Central memory CD8-positive, alpha-beta T cell (primary cell): ENCODE data around the gene TRIM40.

Experiments used
- ATAC-seq: fragments of 150-1000 bp; cut with Tn5 transposase; replicated peaks from 2 replicates; pipeline ENCODE4 v1.10.0; 2022; ENCODE audit warnings: mild to moderate bottlenecking, moderate FRiP score, moderate number of reproducible peaks; ENCODE audit not compliant: poor library complexity, severe bottlenecking; ENCODE audit errors: extremely low read depth
- DNase-seq, 2 donors: peaks; one replicate each; pipeline ENCODE4 v3.0.0; 2021; ENCODE audit warnings: low spot score in 2 of 2
- H3K27ac Mint-ChIP-seq: one replicate; pipeline ENCODE4 v1.8.0; 2022; ENCODE audit warnings: low read depth, mild to moderate bottlenecking, moderate library complexity, mixed read lengths
- H3K27me3 Mint-ChIP-seq: one replicate; pipeline ENCODE4 v1.8.0; 2022; ENCODE audit warnings: mixed read lengths
- H3K36me3 Mint-ChIP-seq: one replicate; pipeline ENCODE4 v1.8.0; 2022; ENCODE audit warnings: mild to moderate bottlenecking, moderate library complexity, mixed read lengths; ENCODE audit not compliant: insufficient read depth
- H3K4me1 Mint-ChIP-seq: one replicate; pipeline ENCODE4 v1.8.0; 2022; ENCODE audit warnings: mixed read lengths
- H3K4me3 Mint-ChIP-seq: one replicate; pipeline ENCODE4 v1.8.0; 2022; ENCODE audit warnings: mild to moderate bottlenecking, moderate library complexity, mixed read lengths
- H3K9me3 Mint-ChIP-seq: one replicate; pipeline ENCODE4 v1.8.0; 2022; ENCODE audit warnings: mixed read lengths

TRIM40 gene

GRCh38 chr6:30144811-30145210 lies 8.9 kb downstream of the TRIM40 start:
- Mint-ChIP-seq H3K36me3 (no peaks in the 10 kb centered on the region), H3K4me3 (no peak overlapping the region), H3K4me1 (no peaks in the 10 kb centered on the region), H3K9me3 (no peaks in the 10 kb centered on the region), H3K27ac (no peak overlapping the region), H3K27me3 (peaks cover 62% of the 10 kb centered on the region)
- ATAC-seq (no peak), DNase-seq (no peak)

GRCh38 chr6:30145818-30146217 lies 9.9 kb downstream of the TRIM40 start:
- Mint-ChIP-seq H3K4me1 (no peaks in the 10 kb centered on the region), H3K9me3 (no peaks in the 10 kb centered on the region), H3K4me3 (no peak overlapping the region), H3K27me3 (peaks cover 69% of the 10 kb centered on the region), H3K27ac (no peak overlapping the region), H3K36me3 (peaks cover 1% of the 10 kb centered on the region)
- DNase-seq (no peak), ATAC-seq (no peak)

- DNase-seq, result no peak
- Mint-ChIP-seq H3K4me3 (no peak overlapping the region), H3K9me3 (no peaks in the 10 kb centered on the region), H3K4me1 (no peaks in the 10 kb centered on the region), H3K27me3 (peaks cover 59% of the 10 kb centered on the region), H3K36me3 (peaks cover 1% of the 10 kb centered on the region), H3K27ac (no peak overlapping the region)
- no peak for ATAC-seq
Measured at GRCh38 chr6:30147096-30147495, 11.2 kb downstream of the TRIM40 start.

GRCh38 chr6:30149234-30149633 lies 13.3 kb downstream of the TRIM40 start:
- Mint-ChIP-seq H3K27ac (no peak overlapping the region), H3K9me3 (no peaks in the 10 kb centered on the region), H3K27me3 (peaks cover 64% of the 10 kb centered on the region), H3K4me1 (no peaks in the 10 kb centered on the region), H3K4me3 (no peak overlapping the region), H3K36me3 (peaks cover 1% of the 10 kb centered on the region)
- no peak for ATAC-seq
- DNase-seq, result no peak

GRCh38 chr6:30149858-30150550 lies 14.1 kb downstream of the TRIM40 start:
- ATAC-seq (no peak), DNase-seq (no peak)
- H3K27me3 Mint-ChIP-seq, result peaks cover 64% of the 10 kb centered on the region
- no peak overlapping the region for H3K4me3 Mint-ChIP-seq
- no peaks in the 10 kb centered on the region for H3K9me3 Mint-ChIP-seq
- peak overlapping the region; percentile 1 for H3K27ac Mint-ChIP-seq
- H3K36me3 Mint-ChIP-seq, result peaks cover 1% of the 10 kb centered on the region
- H3K4me1 Mint-ChIP-seq, result no peaks in the 10 kb centered on the region

GRCh38 chr6:30150671-30151395 lies 14.9 kb downstream of the TRIM40 start:
- H3K27ac Mint-ChIP-seq, result peak overlapping the region; percentile 1
- H3K4me3 Mint-ChIP-seq, result no peak overlapping the region
- no peak for DNase-seq

GRCh38 chr6:30151580-30151979 lies 15.6 kb downstream of the TRIM40 start:
- no peaks in the 10 kb centered on the region for H3K4me1 Mint-ChIP-seq
- no peaks in the 10 kb centered on the region for H3K9me3 Mint-ChIP-seq
- H3K4me3 Mint-ChIP-seq, result no peak overlapping the region
- no peak overlapping the region for H3K27ac Mint-ChIP-seq
- DNase-seq, result no peak
- no peak for ATAC-seq
- H3K27me3 Mint-ChIP-seq, result peaks cover 68% of the 10 kb centered on the region
- peaks cover 1% of the 10 kb centered on the region for H3K36me3 Mint-ChIP-seq

More at GRCh38 chr6:30150671-30151395, 14.9 kb downstream of the TRIM40 start:
- H3K36me3 Mint-ChIP-seq, result peaks cover 1% of the 10 kb centered on the region
- no peaks in the 10 kb centered on the region for H3K9me3 Mint-ChIP-seq
- H3K27me3 Mint-ChIP-seq, result peaks cover 64% of the 10 kb centered on the region
- H3K4me1 Mint-ChIP-seq, result no peaks in the 10 kb centered on the region
- no peak for ATAC-seq

GRCh38 chr6:30152016-30152673 lies 16.2 kb downstream of the TRIM40 start:
- H3K27me3 Mint-ChIP-seq, result peaks cover 73% of the 10 kb centered on the region
- DNase-seq, result no peak
- no peak overlapping the region for H3K4me3 Mint-ChIP-seq
- peaks cover 1% of the 10 kb centered on the region for H3K36me3 Mint-ChIP-seq
- H3K27ac Mint-ChIP-seq, result no peak overlapping the region
- H3K9me3 Mint-ChIP-seq, result no peaks in the 10 kb centered on the region
- H3K4me1 Mint-ChIP-seq, result no peaks in the 10 kb centered on the region
- no peak for ATAC-seq

GRCh38 chr6:30152910-30153610 lies 17.1 kb downstream of the TRIM40 start:
- DNase-seq, result no peak
- no peak for ATAC-seq
- peaks cover 1% of the 10 kb centered on the region for H3K36me3 Mint-ChIP-seq
- H3K4me1 Mint-ChIP-seq, result no peaks in the 10 kb centered on the region
- H3K4me3 Mint-ChIP-seq, result no peak overlapping the region
- H3K27me3 Mint-ChIP-seq, result peaks cover 68% of the 10 kb centered on the region
- H3K27ac Mint-ChIP-seq, result no peak overlapping the region
- no peaks in the 10 kb centered on the region for H3K9me3 Mint-ChIP-seq

GRCh38 chr6:30154061-30154460 lies 18.1 kb downstream of the TRIM40 start:
- Mint-ChIP-seq H3K27ac (no peak overlapping the region), H3K27me3 (peaks cover 73% of the 10 kb centered on the region), H3K36me3 (peaks cover 1% of the 10 kb centered on the region), H3K4me3 (no peak overlapping the region), H3K9me3 (no peaks in the 10 kb centered on the region), H3K4me1 (no peaks in the 10 kb centered on the region)
- DNase-seq (no peak), ATAC-seq (no peak)

- Mint-ChIP-seq H3K36me3 (peaks cover 1% of the 10 kb centered on the region), H3K27me3 (peaks cover 77% of the 10 kb centered on the region), H3K4me3 (no peak overlapping the region), H3K9me3 (no peaks in the 10 kb centered on the region), H3K27ac (no peak overlapping the region), H3K4me1 (no peaks in the 10 kb centered on the region)
- ATAC-seq (no peak), DNase-seq (no peak)
Measured at GRCh38 chr6:30154709-30155519, 19.0 kb downstream of the TRIM40 start.
